Measurements from ENCODE around the gene PANX2. TPM values are rescaled to one million over a fixed set of nuclear protein-coding genes. Genes with fewer than 3 reads are reported as not detected.

Gene PANX2
- total RNA-seq, 2 experiments from 2014 or later: not detected

DNA sequence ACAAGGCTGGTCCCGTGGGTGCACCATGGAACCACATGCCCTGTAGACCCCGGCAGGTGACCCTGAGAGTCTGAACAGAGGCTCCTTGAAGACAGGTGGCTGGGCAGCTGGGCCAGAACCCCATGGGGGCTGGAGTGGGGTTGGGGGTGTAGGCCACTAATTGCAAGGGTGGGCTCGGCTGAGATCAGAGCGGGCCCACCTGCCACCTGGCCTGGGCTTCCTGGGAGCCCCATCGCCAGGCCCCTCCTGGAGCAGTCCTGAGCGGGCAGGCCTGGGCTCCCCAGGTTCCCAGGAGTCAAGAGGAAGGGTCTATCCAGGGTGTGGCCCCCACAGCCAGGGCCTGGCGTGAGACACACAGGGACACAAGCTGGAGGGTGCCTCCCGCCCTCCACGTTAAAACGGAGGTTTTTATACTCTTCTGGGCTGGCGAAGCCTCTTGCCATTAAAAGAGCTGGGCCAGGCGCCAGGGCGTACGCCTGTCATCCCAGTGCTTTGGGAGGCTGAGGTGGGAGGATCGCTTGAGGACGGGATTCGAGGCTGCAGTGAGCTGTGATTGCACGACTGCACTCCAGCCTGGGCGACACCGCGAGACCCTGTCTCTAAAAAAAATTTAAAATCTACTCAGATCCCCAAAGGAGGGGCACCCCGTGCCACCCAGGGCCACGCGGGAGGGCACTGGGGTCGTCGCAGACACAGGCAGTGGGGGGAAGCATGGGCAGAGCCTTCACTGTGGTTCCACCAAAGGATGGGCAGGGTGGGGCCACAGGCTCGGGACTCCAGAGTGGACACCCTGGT lies 10.4 kb downstream of the PANX2 start:
- Histone ChIP-seq H3K79me2 (ENCODE audit: insufficient read depth, low read depth, low read length) (no peaks in the 10 kb centered on the region), H3K4me2 (ENCODE audit: low read length) (no peak overlapping the region), H3K36me3 (ENCODE audit: insufficient read depth, low read length) (no peaks in the 10 kb centered on the region), H2AFZ (ENCODE audit: low read length) (no peak overlapping the region), H3K9me3 (ENCODE audit: low read length) (no peaks in the 10 kb centered on the region), H3K9me2 (ENCODE audit: insufficient read depth, low read length) (no peaks in the 10 kb centered on the region), H3K27ac (ENCODE audit: low read depth, low read length, poor library complexity, severe bottlenecking) (no peak overlapping the region), H4K20me1 (ENCODE audit: insufficient read depth, low read length) (no peaks in the 10 kb centered on the region), H3K4me3 (ENCODE audit: low read depth, low read length, poor library complexity, severe bottlenecking) (no peak overlapping the region), H3K4me1 (ENCODE audit: insufficient read depth, low read length, poor library complexity, severe bottlenecking) (peaks cover 4% of the 10 kb centered on the region)
- no peak for TF ChIP-seq EZH2phosphoT487 (IDR thresholded peaks at IDR 0.05; ENCODE audit: borderline replicate concordance, low read depth, low read length)
- TF ChIP-seq, protein P1, sequence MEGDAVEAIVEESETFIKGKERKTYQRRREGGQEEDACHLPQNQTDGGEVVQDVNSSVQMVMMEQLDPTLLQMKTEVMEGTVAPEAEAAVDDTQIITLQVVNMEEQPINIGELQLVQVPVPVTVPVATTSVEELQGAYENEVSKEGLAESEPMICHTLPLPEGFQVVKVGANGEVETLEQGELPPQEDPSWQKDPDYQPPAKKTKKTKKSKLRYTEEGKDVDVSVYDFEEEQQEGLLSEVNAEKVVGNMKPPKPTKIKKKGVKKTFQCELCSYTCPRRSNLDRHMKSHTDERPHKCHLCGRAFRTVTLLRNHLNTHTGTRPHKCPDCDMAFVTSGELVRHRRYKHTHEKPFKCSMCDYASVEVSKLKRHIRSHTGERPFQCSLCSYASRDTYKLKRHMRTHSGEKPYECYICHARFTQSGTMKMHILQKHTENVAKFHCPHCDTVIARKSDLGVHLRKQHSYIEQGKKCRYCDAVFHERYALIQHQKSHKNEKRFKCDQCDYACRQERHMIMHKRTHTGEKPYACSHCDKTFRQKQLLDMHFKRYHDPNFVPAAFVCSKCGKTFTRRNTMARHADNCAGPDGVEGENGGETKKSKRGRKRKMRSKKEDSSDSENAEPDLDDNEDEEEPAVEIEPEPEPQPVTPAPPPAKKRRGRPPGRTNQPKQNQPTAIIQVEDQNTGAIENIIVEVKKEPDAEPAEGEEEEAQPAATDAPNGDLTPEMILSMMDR (conservative IDR thresholded peaks at IDR 0.05; ENCODE audit: low read length): no peak
- no TSS peak for BruUV-seq (replicated peaks)
- DNase-seq (ENCODE audit: low spot score): no peak
- ChIA-PET POLR2A (no interaction called here), CTCF (ENCODE audit: unreplicated experiment) (no interaction called here)
- intact Hi-C loops (cut with micrococcal nuclease; ENCODE audit: unreplicated experiment): no loop called here

DNA sequence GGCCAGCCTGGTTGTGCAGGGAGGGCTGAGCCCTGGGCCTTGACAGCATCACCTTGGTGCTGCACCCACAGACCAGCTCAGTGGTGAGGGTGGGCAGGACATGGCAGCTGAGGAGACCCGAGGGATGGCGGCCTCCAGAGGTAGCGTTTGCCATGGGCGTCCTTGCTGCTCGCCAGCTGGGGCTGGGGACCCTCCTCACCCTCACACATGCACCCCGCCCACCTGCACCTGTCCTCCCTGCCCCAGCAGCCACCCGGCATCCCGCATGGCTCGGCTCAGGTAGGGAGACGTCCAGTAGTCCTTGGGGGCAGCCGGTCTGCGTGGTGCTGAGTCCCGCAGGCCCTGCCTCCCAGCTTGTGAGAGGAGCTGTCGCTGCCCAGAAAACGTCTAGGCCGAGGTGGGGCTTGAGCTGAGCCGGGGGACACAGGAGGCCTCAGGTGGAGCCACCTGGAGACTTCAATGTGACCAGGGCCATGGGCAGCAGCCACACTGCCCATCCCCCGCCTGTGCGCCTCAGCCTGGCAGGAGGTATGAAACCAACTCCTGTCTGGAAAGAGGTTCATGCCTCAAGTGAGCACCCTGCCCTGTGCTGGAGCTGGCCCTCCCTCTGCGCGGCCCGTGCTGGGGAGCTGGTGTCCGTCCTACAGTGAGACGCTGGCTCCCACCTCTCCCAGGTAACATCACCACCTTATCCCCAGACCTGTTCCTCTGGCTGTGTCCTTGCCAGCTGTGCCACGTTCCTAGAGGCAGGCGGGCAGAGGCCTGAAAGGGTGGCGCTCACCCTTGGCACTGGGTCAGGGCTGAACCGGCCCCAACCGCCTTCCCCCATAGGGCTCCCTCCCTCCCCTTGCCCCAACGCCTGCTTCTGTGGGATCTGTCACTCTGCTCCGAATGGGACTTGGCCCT lies 11.9 kb downstream of the PANX2 start:
- H4K20me1 ChIP-seq (ENCODE audit: insufficient read depth, low read length): no peaks in the 10 kb centered on the region
- H3K9me2 ChIP-seq (ENCODE audit: insufficient read depth, low read length): no peaks in the 10 kb centered on the region
- ChIA-PET POLR2A (interaction anchor here (0.7 kb wide), 1 partner anchor 85 kb away, joined by 3 read pairs; no protein-coding TSS in a partner anchor), CTCF (ENCODE audit: unreplicated experiment) (no interaction called here)
- H2AFZ ChIP-seq (ENCODE audit: low read length): no peak overlapping the region
- no peak overlapping the region for H3K4me3 ChIP-seq (ENCODE audit: low read depth, low read length, poor library complexity, severe bottlenecking)
- 0 out of 2 replicates have a peak, but pooled peaks cover 5% of the 10 kb centered on the region for H3K36me3 ChIP-seq (ENCODE audit: insufficient read depth, low read length)
- intact Hi-C loops (cut with micrococcal nuclease; ENCODE audit: unreplicated experiment): no loop called here
- H3K9me3 ChIP-seq (ENCODE audit: low read length): no peaks in the 10 kb centered on the region
- no peak for DNase-seq (ENCODE audit: low spot score)
- no peak overlapping the region for H3K4me2 ChIP-seq (ENCODE audit: low read length)
- peaks cover 14% of the 10 kb centered on the region for H3K79me2 ChIP-seq (ENCODE audit: insufficient read depth, low read depth, low read length)
- BruUV-seq (replicated peaks): no TSS peak
- H3K27ac ChIP-seq (ENCODE audit: low read depth, low read length, poor library complexity, severe bottlenecking): no peak overlapping the region
- TF ChIP-seq EZH2phosphoT487 (IDR thresholded peaks at IDR 0.05; ENCODE audit: borderline replicate concordance, low read depth, low read length): no peak
- peaks cover 9% of the 10 kb centered on the region for H3K4me1 ChIP-seq (ENCODE audit: insufficient read depth, low read length, poor library complexity, severe bottlenecking)

DNA sequence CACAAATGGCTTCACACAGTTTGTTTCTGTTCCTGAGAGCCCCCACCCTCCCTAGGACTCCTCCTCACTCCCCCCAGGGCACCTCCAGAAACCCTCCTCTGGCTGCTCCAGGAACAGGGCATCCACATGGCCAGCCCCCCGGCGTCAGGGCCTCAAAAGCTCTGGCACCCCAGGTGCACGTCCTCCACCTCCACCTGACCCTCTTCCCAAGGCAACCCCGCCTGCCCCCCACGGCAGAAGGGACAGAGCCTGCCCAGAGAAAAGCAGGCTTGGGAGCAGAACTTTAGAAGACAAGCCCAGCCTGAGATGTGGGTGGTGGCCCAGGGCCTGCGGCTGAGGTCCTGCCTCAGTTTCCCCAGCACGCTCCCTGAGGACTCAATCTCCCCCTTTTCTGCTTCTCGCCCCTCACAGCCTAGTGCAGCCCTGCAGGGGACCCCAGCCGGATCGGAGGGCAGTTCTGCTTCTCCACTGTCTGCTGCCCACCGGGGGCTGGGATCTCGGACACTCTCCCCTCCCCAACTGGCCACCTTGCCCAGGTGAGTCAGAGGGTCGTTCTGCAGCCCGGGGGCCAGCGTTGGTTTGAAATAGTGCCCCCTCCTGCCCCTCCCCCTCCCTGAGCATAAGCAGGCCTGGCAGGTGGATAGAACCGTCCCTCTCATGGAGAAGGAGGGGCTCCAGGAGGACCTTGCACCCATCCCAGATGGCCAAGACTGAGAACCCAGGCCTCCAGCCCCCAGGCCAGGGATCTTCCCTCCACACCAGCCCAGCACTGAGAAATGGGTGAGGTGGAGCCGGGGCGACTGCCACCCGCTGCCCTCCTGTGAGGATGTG lies 12.8 kb downstream of the PANX2 start:
- no peak overlapping the region for H3K4me2 ChIP-seq (ENCODE audit: low read length)
- no peak for TF ChIP-seq EZH2phosphoT487 (IDR thresholded peaks at IDR 0.05; ENCODE audit: borderline replicate concordance, low read depth, low read length)
- TF ChIP-seq, protein P1 (conservative IDR thresholded peaks at IDR 0.05; ENCODE audit: low read length): no peak

More for the DNA sequence above, 12.8 kb downstream of the PANX2 start:
- Histone ChIP-seq H3K79me2 (ENCODE audit: insufficient read depth, low read depth, low read length) (peaks cover 22% of the 10 kb centered on the region), H3K9me3 (ENCODE audit: low read length) (no peaks in the 10 kb centered on the region), H3K36me3 (ENCODE audit: insufficient read depth, low read length) (peaks cover 9% of the 10 kb centered on the region), H4K20me1 (ENCODE audit: insufficient read depth, low read length) (no peaks in the 10 kb centered on the region), H3K27ac (ENCODE audit: low read depth, low read length, poor library complexity, severe bottlenecking) (no peak overlapping the region), H3K9me2 (ENCODE audit: insufficient read depth, low read length) (no peaks in the 10 kb centered on the region), H2AFZ (ENCODE audit: low read length) (no peak overlapping the region), H3K4me1 (ENCODE audit: insufficient read depth, low read length, poor library complexity, severe bottlenecking) (peaks cover 18% of the 10 kb centered on the region), H3K4me3 (ENCODE audit: low read depth, low read length, poor library complexity, severe bottlenecking) (no peak overlapping the region)
- intact Hi-C loops (cut with micrococcal nuclease; ENCODE audit: unreplicated experiment): no loop called here
- POLR2A ChIA-PET: no interaction called here
- BruUV-seq (replicated peaks): no TSS peak
- CTCF ChIA-PET (ENCODE audit: unreplicated experiment): no interaction called here
- no peak for DNase-seq (ENCODE audit: low spot score)

Data from OCI-LY7 (cell line).